ENCODE data around the gene NDRG3.
"Not testable (repeated sequence)": the region's sequence is repeated elsewhere in the genome, so short reads cannot be mapped to it uniquely, and the experiment has no call there.

DNA sequence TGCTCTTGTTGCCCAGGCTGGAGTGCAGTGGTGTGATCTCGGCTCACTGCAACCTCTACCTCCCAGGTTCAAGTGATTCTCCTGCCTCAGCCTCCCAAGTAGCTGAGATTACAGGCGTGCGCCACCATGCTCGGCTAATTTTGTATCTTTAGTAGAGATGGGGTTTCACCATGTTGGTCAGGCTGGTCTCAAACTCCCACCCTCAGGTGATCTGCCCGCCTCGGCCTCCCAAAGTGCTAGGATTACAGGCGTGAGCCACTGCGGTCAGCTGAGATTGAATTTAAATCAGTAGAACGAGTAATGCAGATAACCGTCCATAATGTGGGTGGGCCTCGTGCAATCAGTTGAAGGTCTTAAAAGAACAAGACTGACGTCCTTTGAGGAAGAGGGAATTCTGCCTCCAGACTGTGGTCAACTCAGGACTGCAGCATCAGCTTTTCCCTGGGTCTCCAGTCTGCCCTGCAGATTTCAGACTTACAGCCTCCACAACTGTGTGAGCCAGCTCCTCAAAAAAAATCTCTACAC is 107.0 kb downstream of the NDRG3 start:
- TF ChIP-seq EP300 (IDR thresholded peaks at IDR 0.05; ENCODE audit: borderline replicate concordance in 1 of 2, low read depth in 1 of 2, low read length in 1 of 2); EZH2phosphoT487 (IDR thresholded peaks at IDR 0.05; ENCODE audit: borderline replicate concordance, low read depth); POLR2AphosphoS5 (IDR thresholded peaks at IDR 0.05; ENCODE audit: low read depth, low read length); FOSL2 (IDR thresholded peaks at IDR 0.05; ENCODE audit: borderline replicate concordance, low read depth); CHD2 (IDR thresholded peaks at IDR 0.05; ENCODE audit: low read length, partially characterized antibody); YY1 (IDR thresholded peaks at IDR 0.05; ENCODE audit: low read depth); TAF1 (IDR thresholded peaks at IDR 0.05; ENCODE audit: borderline replicate concordance, low read depth, low read length); RAD21 (IDR thresholded peaks at IDR 0.05; ENCODE audit: low read length); FOXM1 (IDR thresholded peaks at IDR 0.05; ENCODE audit: low read depth); TCF12 (IDR thresholded peaks at IDR 0.05): not testable (repeated sequence)
- TF ChIP-seq, protein P1, sequence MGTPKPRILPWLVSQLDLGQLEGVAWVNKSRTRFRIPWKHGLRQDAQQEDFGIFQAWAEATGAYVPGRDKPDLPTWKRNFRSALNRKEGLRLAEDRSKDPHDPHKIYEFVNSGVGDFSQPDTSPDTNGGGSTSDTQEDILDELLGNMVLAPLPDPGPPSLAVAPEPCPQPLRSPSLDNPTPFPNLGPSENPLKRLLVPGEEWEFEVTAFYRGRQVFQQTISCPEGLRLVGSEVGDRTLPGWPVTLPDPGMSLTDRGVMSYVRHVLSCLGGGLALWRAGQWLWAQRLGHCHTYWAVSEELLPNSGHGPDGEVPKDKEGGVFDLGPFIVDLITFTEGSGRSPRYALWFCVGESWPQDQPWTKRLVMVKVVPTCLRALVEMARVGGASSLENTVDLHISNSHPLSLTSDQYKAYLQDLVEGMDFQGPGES (IDR thresholded peaks at IDR 0.05; ENCODE audit: low read depth, low read length) = not testable (repeated sequence)
- TF ChIP-seq, protein P2, sequence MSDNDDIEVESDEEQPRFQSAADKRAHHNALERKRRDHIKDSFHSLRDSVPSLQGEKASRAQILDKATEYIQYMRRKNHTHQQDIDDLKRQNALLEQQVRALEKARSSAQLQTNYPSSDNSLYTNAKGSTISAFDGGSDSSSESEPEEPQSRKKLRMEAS (IDR thresholded peaks at IDR 0.05; ENCODE audit: low read depth) = not testable (repeated sequence)
- TF ChIP-seq, protein P3, sequence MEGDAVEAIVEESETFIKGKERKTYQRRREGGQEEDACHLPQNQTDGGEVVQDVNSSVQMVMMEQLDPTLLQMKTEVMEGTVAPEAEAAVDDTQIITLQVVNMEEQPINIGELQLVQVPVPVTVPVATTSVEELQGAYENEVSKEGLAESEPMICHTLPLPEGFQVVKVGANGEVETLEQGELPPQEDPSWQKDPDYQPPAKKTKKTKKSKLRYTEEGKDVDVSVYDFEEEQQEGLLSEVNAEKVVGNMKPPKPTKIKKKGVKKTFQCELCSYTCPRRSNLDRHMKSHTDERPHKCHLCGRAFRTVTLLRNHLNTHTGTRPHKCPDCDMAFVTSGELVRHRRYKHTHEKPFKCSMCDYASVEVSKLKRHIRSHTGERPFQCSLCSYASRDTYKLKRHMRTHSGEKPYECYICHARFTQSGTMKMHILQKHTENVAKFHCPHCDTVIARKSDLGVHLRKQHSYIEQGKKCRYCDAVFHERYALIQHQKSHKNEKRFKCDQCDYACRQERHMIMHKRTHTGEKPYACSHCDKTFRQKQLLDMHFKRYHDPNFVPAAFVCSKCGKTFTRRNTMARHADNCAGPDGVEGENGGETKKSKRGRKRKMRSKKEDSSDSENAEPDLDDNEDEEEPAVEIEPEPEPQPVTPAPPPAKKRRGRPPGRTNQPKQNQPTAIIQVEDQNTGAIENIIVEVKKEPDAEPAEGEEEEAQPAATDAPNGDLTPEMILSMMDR (IDR thresholded peaks at IDR 0.05) = not testable (repeated sequence)
- TF ChIP-seq, protein P4, sequence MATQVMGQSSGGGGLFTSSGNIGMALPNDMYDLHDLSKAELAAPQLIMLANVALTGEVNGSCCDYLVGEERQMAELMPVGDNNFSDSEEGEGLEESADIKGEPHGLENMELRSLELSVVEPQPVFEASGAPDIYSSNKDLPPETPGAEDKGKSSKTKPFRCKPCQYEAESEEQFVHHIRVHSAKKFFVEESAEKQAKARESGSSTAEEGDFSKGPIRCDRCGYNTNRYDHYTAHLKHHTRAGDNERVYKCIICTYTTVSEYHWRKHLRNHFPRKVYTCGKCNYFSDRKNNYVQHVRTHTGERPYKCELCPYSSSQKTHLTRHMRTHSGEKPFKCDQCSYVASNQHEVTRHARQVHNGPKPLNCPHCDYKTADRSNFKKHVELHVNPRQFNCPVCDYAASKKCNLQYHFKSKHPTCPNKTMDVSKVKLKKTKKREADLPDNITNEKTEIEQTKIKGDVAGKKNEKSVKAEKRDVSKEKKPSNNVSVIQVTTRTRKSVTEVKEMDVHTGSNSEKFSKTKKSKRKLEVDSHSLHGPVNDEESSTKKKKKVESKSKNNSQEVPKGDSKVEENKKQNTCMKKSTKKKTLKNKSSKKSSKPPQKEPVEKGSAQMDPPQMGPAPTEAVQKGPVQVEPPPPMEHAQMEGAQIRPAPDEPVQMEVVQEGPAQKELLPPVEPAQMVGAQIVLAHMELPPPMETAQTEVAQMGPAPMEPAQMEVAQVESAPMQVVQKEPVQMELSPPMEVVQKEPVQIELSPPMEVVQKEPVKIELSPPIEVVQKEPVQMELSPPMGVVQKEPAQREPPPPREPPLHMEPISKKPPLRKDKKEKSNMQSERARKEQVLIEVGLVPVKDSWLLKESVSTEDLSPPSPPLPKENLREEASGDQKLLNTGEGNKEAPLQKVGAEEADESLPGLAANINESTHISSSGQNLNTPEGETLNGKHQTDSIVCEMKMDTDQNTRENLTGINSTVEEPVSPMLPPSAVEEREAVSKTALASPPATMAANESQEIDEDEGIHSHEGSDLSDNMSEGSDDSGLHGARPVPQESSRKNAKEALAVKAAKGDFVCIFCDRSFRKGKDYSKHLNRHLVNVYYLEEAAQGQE (IDR thresholded peaks at IDR 0.05; ENCODE audit: low read depth, low read length) = not testable (repeated sequence)
